GM23338 (cell line): ENCODE data around the gene SEPTIN8. TPM values are rescaled to one million over a fixed set of nuclear protein-coding genes. Genes with fewer than 3 reads are reported as not detected.

Source experiments
- ATAC-seq: fragments of 200-7000 bp; cut with Tn5 transposase; 3 replicates; pipeline ENCODE4 v1.9.1; 2020
- DNase-seq: peaks from one replicate; pipeline ENCODE4 v3.0.0-alpha.2; 2015; ENCODE audit warnings: low spot score
- H2AFZ ChIP-seq: fragments of 200-600 bp; sonication (generic); 2 replicates; pipeline ENCODE4 v1.8.0; 2016; ENCODE audit warnings: antibody characterized with exemption, mild to moderate bottlenecking, moderate library complexity
- H3F3A ChIP-seq: fragments of 200-600 bp; sonication (generic); replicated peaks from 2 replicates; pipeline ENCODE4 v1.8.0; 2017; ENCODE audit warnings: antibody characterized with exemption, mixed run types, low read depth
- H3K27ac ChIP-seq: fragments of 200-600 bp; sonication (generic); 2 replicates; pipeline ENCODE4 v1.6.1; 2016; ENCODE audit warnings: low read depth
- H3K27me3 ChIP-seq: fragments of 200-600 bp; sonication (generic); 2 replicates; pipeline ENCODE4 v1.8.0; 2016; ENCODE audit warnings: mild to moderate bottlenecking, mixed run types, moderate library complexity; ENCODE audit not compliant: insufficient read depth
- H3K36me3 ChIP-seq: fragments of 200-600 bp; sonication (generic); 2 replicates; pipeline ENCODE4 v1.8.0; 2016; ENCODE audit warnings: mild to moderate bottlenecking; ENCODE audit not compliant: insufficient read depth
- H3K4me1 ChIP-seq: fragments of 200-600 bp; sonication (generic); 2 replicates; pipeline ENCODE4 v1.8.0; 2016; ENCODE audit warnings: mild to moderate bottlenecking, moderate library complexity; ENCODE audit not compliant: insufficient read depth
- H3K4me2 ChIP-seq: fragments of 200-600 bp; sonication (generic); 2 replicates; pipeline ENCODE4 v1.7.1; 2017; ENCODE audit warnings: mixed run types
- H3K4me3 ChIP-seq: fragments of 200-600 bp; sonication (generic); 2 replicates; pipeline ENCODE4 v1.6.1; 2016; ENCODE audit warnings: mixed run types
- H3K79me2 ChIP-seq: fragments of 200-600 bp; sonication (generic); replicated peaks from 2 replicates; pipeline ENCODE4 v1.8.0; 2017; ENCODE audit warnings: mild to moderate bottlenecking; ENCODE audit not compliant: insufficient read depth
- H3K9me2 ChIP-seq: fragments of 200-600 bp; sonication (generic); 2 replicates; pipeline ENCODE4 v1.8.0; 2017; ENCODE audit not compliant: insufficient read depth
- H4K20me1 ChIP-seq: fragments of 200-600 bp; sonication (generic); replicated peaks from 2 replicates; pipeline ENCODE4 v1.8.0; 2017; ENCODE audit warnings: mild to moderate bottlenecking; ENCODE audit not compliant: insufficient read depth
- H3K27ac Mint-ChIP-seq: 2 replicates; pipeline ENCODE4 v1.8.0; 2020; ENCODE audit warnings: inconsistent platforms, mild to moderate bottlenecking, moderate library complexity, mixed read lengths
- H3K27me3 Mint-ChIP-seq: 3 replicates; pipeline ENCODE4 v1.8.0; 2022; ENCODE audit warnings: low read depth, mild to moderate bottlenecking, moderate library complexity, mixed read lengths, inconsistent platforms; ENCODE audit not compliant: insufficient read depth, poor library complexity
- H3K36me3 Mint-ChIP-seq: 3 replicates; pipeline ENCODE4 v1.8.0; 2021; ENCODE audit warnings: low read depth, mild to moderate bottlenecking, inconsistent platforms, moderate library complexity, mixed read lengths
- H3K4me1 Mint-ChIP-seq: 3 replicates; pipeline ENCODE4 v1.8.0; 2020; ENCODE audit warnings: mild to moderate bottlenecking, inconsistent platforms, mixed read lengths
- H3K4me3 Mint-ChIP-seq: 3 replicates; pipeline ENCODE4 v1.8.0; 2021; ENCODE audit warnings: moderate library complexity, mild to moderate bottlenecking, inconsistent platforms, mixed read lengths
- H3K9me3 Mint-ChIP-seq: 3 replicates; pipeline ENCODE4 v1.8.0; 2020; ENCODE audit warnings: moderate library complexity, mild to moderate bottlenecking, inconsistent platforms, mixed read lengths
- EZH2 ChIP-seq: fragments of 200-600 bp; sonication (generic); IDR thresholded peaks from one replicate; pipeline ENCODE4 v1.8.0; 2017; ENCODE audit warnings: antibody characterized with exemption, mild to moderate bottlenecking, low read depth; ENCODE audit not compliant: unreplicated experiment
- polyA plus RNA-seq: library from polyadenylated mRNA; unstranded; fragments of >200 nt; fragmentation: Nextera tagmentation; extraction: Ambion mirVana; gene quantifications from 2 replicates; pipeline ENCODE4 v1.2.1, GENCODE V29; 2016
- total RNA-seq: library from RNA; depleted of rRNA; stranded (reverse); fragments of >200 nt; shearing (Covaris generic); gene quantifications from 2 replicates; pipeline ENCODE4 v1.2.3, GENCODE V29; 2014
- TF ChIP-seq, protein P1 (sequence below), 2 experiments: fragments of 200-600 bp in 1 of 2; sonication (generic) in 1 of 2; conservative IDR thresholded peaks; 2 replicates each; pipeline versions ENCODE4 v1.5.1 to v1.6.1; 2016 to 2017; ENCODE audit warnings: antibody characterized with exemption in 2 of 2, low read depth in 2 of 2, mild to moderate bottlenecking in 2 of 2, moderate library complexity in 1 of 2
- TF ChIP-seq, protein P2 (sequence below): fragments of 250-450 bp; sonication (Bioruptor Pico); IDR thresholded peaks from 2 replicates; pipeline ENCODE4 v1.5.0; 2020; ENCODE audit warnings: mild to moderate bottlenecking, moderate library complexity

SEPTIN8 gene
- total and polyA plus RNA-seq, 2 experiments from 2014 or later, result 8.8 to 45.0 TPM

- peak overlapping the region; percentile 80; the same call in 1 of the 2 replicates for H2AFZ ChIP-seq
Observed at GRCh38 chr5:132820162-132820754, 43.2 kb upstream of the SEPTIN8 start.

More at GRCh38 chr5:132820162-132820754, 43.2 kb upstream of the SEPTIN8 start:
- Mint-ChIP-seq H3K36me3 (peaks cover 3% of the 10 kb centered on the region; the same call in 2 of the 3 replicates), H3K27me3 (peaks cover 29% of the 10 kb centered on the region), H3K9me3 (0 out of 3 replicates have a peak, but pooled peaks cover under 1% of the 10 kb centered on the region), H3K4me1 (peaks cover 11% of the 10 kb centered on the region), H3K4me3 (no peak overlapping the region), H3K27ac (no peak overlapping the region)
- peaks cover 20% of the 10 kb centered on the region for H3F3A ChIP-seq
- peak; percentile 97 for DNase-seq
- H3K4me3 ChIP-seq, result no peak overlapping the region; the same call in 1 of the 2 replicates
- no peaks in the 10 kb centered on the region for H3K79me2 ChIP-seq
- H4K20me1 ChIP-seq, result peaks cover 5% of the 10 kb centered on the region
- H3K27me3 ChIP-seq, result peaks cover 70% of the 10 kb centered on the region
- H3K27ac ChIP-seq, result no peak overlapping the region
- peak; percentile 18 for TF ChIP-seq EZH2
- TF ChIP-seq, protein P1, sequence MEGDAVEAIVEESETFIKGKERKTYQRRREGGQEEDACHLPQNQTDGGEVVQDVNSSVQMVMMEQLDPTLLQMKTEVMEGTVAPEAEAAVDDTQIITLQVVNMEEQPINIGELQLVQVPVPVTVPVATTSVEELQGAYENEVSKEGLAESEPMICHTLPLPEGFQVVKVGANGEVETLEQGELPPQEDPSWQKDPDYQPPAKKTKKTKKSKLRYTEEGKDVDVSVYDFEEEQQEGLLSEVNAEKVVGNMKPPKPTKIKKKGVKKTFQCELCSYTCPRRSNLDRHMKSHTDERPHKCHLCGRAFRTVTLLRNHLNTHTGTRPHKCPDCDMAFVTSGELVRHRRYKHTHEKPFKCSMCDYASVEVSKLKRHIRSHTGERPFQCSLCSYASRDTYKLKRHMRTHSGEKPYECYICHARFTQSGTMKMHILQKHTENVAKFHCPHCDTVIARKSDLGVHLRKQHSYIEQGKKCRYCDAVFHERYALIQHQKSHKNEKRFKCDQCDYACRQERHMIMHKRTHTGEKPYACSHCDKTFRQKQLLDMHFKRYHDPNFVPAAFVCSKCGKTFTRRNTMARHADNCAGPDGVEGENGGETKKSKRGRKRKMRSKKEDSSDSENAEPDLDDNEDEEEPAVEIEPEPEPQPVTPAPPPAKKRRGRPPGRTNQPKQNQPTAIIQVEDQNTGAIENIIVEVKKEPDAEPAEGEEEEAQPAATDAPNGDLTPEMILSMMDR (conservative IDR thresholded peaks at IDR 0.05; ENCODE audit: low read depth in 2 of 2), result peak; percentile 94 to 96
- TF ChIP-seq, protein P2, sequence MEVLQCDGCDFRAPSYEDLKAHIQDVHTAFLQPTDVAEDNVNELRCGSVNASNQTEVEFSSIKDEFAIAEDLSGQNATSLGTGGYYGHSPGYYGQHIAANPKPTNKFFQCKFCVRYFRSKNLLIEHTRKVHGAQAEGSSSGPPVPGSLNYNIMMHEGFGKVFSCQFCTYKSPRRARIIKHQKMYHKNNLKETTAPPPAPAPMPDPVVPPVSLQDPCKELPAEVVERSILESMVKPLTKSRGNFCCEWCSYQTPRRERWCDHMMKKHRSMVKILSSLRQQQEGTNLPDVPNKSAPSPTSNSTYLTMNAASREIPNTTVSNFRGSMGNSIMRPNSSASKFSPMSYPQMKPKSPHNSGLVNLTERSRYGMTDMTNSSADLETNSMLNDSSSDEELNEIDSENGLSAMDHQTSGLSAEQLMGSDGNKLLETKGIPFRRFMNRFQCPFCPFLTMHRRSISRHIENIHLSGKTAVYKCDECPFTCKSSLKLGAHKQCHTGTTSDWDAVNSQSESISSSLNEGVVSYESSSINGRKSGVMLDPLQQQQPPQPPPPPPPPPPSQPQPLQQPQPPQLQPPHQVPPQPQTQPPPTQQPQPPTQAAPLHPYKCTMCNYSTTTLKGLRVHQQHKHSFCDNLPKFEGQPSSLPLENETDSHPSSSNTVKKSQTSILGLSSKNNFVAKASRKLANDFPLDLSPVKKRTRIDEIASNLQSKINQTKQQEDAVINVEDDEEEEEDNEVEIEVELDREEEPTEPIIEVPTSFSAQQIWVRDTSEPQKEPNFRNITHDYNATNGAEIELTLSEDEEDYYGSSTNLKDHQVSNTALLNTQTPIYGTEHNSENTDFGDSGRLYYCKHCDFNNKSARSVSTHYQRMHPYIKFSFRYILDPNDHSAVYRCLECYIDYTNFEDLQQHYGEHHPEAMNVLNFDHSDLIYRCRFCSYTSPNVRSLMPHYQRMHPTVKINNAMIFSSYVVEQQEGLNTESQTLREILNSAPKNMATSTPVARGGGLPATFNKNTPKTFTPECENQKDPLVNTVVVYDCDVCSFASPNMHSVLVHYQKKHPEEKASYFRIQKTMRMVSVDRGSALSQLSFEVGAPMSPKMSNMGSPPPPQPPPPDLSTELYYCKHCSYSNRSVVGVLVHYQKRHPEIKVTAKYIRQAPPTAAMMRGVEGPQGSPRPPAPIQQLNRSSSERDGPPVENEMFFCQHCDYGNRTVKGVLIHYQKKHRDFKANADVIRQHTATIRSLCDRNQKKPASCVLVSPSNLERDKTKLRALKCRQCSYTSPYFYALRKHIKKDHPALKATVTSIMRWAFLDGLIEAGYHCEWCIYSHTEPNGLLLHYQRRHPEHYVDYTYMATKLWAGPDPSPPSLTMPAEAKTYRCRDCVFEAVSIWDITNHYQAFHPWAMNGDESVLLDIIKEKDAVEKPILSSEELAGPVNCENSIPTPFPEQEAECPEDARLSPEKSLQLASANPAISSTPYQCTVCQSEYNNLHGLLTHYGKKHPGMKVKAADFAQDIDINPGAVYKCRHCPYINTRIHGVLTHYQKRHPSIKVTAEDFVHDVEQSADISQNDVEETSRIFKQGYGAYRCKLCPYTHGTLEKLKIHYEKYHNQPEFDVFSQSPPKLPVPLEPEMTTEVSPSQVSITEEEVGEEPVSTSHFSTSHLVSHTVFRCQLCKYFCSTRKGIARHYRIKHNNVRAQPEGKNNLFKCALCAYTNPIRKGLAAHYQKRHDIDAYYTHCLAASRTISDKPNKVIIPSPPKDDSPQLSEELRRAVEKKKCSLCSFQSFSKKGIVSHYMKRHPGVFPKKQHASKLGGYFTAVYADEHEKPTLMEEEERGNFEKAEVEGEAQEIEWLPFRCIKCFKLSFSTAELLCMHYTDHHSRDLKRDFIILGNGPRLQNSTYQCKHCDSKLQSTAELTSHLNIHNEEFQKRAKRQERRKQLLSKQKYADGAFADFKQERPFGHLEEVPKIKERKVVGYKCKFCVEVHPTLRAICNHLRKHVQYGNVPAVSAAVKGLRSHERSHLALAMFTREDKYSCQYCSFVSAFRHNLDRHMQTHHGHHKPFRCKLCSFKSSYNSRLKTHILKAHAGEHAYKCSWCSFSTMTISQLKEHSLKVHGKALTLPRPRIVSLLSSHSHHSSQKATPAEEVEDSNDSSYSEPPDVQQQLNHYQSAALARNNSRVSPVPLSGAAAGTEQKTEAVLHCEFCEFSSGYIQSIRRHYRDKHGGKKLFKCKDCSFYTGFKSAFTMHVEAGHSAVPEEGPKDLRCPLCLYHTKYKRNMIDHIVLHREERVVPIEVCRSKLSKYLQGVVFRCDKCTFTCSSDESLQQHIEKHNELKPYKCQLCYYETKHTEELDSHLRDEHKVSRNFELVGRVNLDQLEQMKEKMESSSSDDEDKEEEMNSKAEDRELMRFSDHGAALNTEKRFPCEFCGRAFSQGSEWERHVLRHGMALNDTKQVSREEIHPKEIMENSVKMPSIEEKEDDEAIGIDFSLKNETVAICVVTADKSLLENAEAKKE (CRISPR knock-in tag), result no peak
- H3K4me1 ChIP-seq, result peaks cover 13% of the 10 kb centered on the region
- H3K36me3 ChIP-seq, result no peaks in the 10 kb centered on the region
- H3K9me2 ChIP-seq, result no peaks in the 10 kb centered on the region
- ATAC-seq, result peak; percentile 46
- 0 out of 2 replicates have a peak overlapping the region, but pooled peaks have one; percentile 48 for H3K4me2 ChIP-seq
